Activated effector memory CD4-positive, alpha-beta T cell treated with Interleukin-2 at 50 U/mL for 16 hours (primary cell): Measurements from ENCODE around the gene SH3GLB2.
"Not testable (repeated sequence)": the region's sequence is repeated elsewhere in the genome, so short reads cannot be mapped to it uniquely, and the experiment has no call there.

Experiments
- DNase-seq: peaks from one replicate; pipeline ENCODE4 v3.0.0-alpha.2; 2020

The SH3GLB2 gene

GRCh38 chr9:128987805-128988204 is 40.3 kb downstream of the SH3GLB2 start:
- DNase-seq, result no peak

GRCh38 chr9:128986671-128987070 is 41.5 kb downstream of the SH3GLB2 start:
- DNase-seq, result no peak

GRCh38 chr9:128983536-128983935 is 44.6 kb downstream of the SH3GLB2 start:
- DNase-seq, result no peak

- DNase-seq, result no peak
Observed at GRCh38 chr9:128979111-128979510, 49.0 kb downstream of the SH3GLB2 start.

- no peak for DNase-seq
Observed at GRCh38 chr9:128972956-128973355, 55.2 kb downstream of the SH3GLB2 start.

- DNase-seq, result no peak
Observed at GRCh38 chr9:128969491-128969890, 58.6 kb downstream of the SH3GLB2 start.

GRCh38 chr9:128961403-128961802 is 66.7 kb downstream of the SH3GLB2 start:
- DNase-seq, result not testable (repeated sequence)
